H1 (cell line): Measurements from ENCODE around the gene TECPR2. TPM values are rescaled to one million over a fixed set of nuclear protein-coding genes. Genes with fewer than 3 reads are reported as not detected.
A peak's percentile ranks its signal among the peaks of the same experiment; 100 is the strongest.

Experiments
- CTCF ChIA-PET: fragments of 300-600 bp; sonication (Branson Sonifier 250); formaldehyde crosslinking; loops from one replicate; lab custom pipeline; 2021; ENCODE audit not compliant: partially characterized antibody; lab: Charles Lee
- POLR2A ChIA-PET: fragments of 300-600 bp; sonication (Branson Sonifier 250); formaldehyde crosslinking; loops from one replicate; lab custom pipeline; 2021; ENCODE audit warnings: inconsistent platforms; ENCODE audit not compliant: partially characterized antibody; lab: Charles Lee
- DNase-seq, 2 experiments: peaks; one replicate each; pipeline versions ENCODE4 v3.0.0 to v3.0.0-alpha.2; 2010 to 2022; ENCODE audit warnings: low spot score in 2 of 2, low read depth in 1 of 2, mixed read lengths in 1 of 2
- FAIRE-seq: peaks from 2 replicates; lab custom pipeline; 2011; peaks lifted over from hg19 to GRCh38; lab: Jason Lieb, UNC
- H2AFZ ChIP-seq: 2 replicates; pipeline ENCODE4 v1.8.1; 2012; ENCODE audit warnings: low read length, inconsistent platforms
- H2AK5ac ChIP-seq: 2 replicates; pipeline ENCODE4 v1.6.1; 2013; ENCODE audit warnings: low read depth, low read length
- H2BK120ac ChIP-seq: replicated peaks from 2 replicates; pipeline ENCODE3; 2013; ENCODE audit warnings: low read depth, low read length, inconsistent platforms
- H2BK12ac ChIP-seq: 2 replicates; pipeline ENCODE4 v1.6.1; 2013; ENCODE audit warnings: low read depth, low read length
- H2BK15ac ChIP-seq: 2 replicates; pipeline ENCODE4 v1.6.1; 2013; ENCODE audit warnings: low read length
- H2BK20ac ChIP-seq: 2 replicates; pipeline ENCODE4 v1.6.1; 2013; ENCODE audit warnings: low read length
- H2BK5ac ChIP-seq: 2 replicates; pipeline ENCODE4 v1.6.1; 2013; ENCODE audit warnings: low read depth, low read length
- H3K14ac ChIP-seq: 2 replicates; pipeline ENCODE4 v1.6.1; 2013; ENCODE audit warnings: inconsistent platforms; ENCODE audit not compliant: insufficient read length
- H3K18ac ChIP-seq: 2 replicates; pipeline ENCODE4 v1.6.1; 2013; ENCODE audit warnings: low read length; ENCODE audit errors: extremely low read depth
- H3K23ac ChIP-seq: 2 replicates; pipeline ENCODE4 v1.6.1; 2013; ENCODE audit warnings: inconsistent platforms; ENCODE audit not compliant: insufficient read length
- H3K23me2 ChIP-seq: 2 replicates; pipeline ENCODE4 v1.6.1; 2013; ENCODE audit warnings: low read depth, low read length
- H3K27ac ChIP-seq: 2 replicates; pipeline ENCODE4 v1.6.1; 2011; ENCODE audit warnings: low read depth, low read length, inconsistent platforms
- H3K27me3 ChIP-seq, 4 experiments: replicated peaks in 1 of 4; 1 replicate in 1 of 4; 2 replicates in 3 of 4; pipeline versions ENCODE4 v1.6.1 to v1.8.1; 2011 to 2013; ENCODE audit warnings: low read length in 3 of 4, mild to moderate bottlenecking in 3 of 4, inconsistent platforms in 2 of 4, mixed read lengths in 2 of 4, moderate library complexity in 1 of 4; ENCODE audit not compliant: control insufficient read depth in 3 of 4, insufficient read depth in 3 of 4; ENCODE audit errors: extremely low read depth in 1 of 4
- H3K36me3 ChIP-seq, 4 experiments: 2 replicates each; pipeline versions ENCODE4 v1.6.1 to v1.8.1; 2011 to 2013; ENCODE audit warnings: mild to moderate bottlenecking in 4 of 4, low read length in 3 of 4, moderate library complexity in 2 of 4, control low read depth in 1 of 4, inconsistent platforms in 1 of 4; ENCODE audit not compliant: insufficient read depth in 4 of 4, control insufficient read depth in 2 of 4
- H3K4ac ChIP-seq: replicated peaks from 2 replicates; pipeline ENCODE3; 2013; ENCODE audit warnings: low read length, low read depth, mixed read lengths, inconsistent platforms; ENCODE audit not compliant: insufficient read length
- H3K4me1 ChIP-seq, 4 experiments: replicated peaks in 1 of 4; 1 replicate in 1 of 4; 2 replicates in 3 of 4; pipeline versions ENCODE4 v1.6.1 to v1.8.1; 2011 to 2013; ENCODE audit warnings: low read length in 3 of 4, inconsistent platforms in 2 of 4, mixed read lengths in 1 of 4; ENCODE audit not compliant: insufficient read depth in 4 of 4, control insufficient read depth in 3 of 4
- H3K4me2 ChIP-seq, 2 experiments: 2 replicates each; pipeline versions ENCODE4 v1.6.1 to v1.8.1; 2011 to 2013; ENCODE audit warnings: low read depth in 2 of 2, low read length in 2 of 2, control low read depth in 1 of 2, inconsistent platforms in 1 of 2, mild to moderate bottlenecking in 1 of 2; ENCODE audit not compliant: insufficient read depth in 1 of 2
- H3K4me3 ChIP-seq, 4 experiments: fragments of 200-600, 300-600 bp in 1 of 4; sonication (generic), shearing (Covaris generic), sonication (Bioruptor Twin) in 1 of 4; 2 replicates each; pipeline versions ENCODE4 v1.5.1 to v1.8.1; 2011 to 2016; ENCODE audit warnings: low read length in 4 of 4, low read depth in 3 of 4, control low read depth in 2 of 4, inconsistent platforms in 2 of 4, mild to moderate bottlenecking in 2 of 4, mixed read lengths in 1 of 4, moderate library complexity in 1 of 4; ENCODE audit not compliant: insufficient read depth in 2 of 4; ENCODE audit errors: extremely low read depth in 1 of 4
- H3K56ac ChIP-seq: replicated peaks from 2 replicates; pipeline ENCODE3; 2013; ENCODE audit warnings: low read depth, mild to moderate bottlenecking, mixed read lengths, low read length, inconsistent platforms; ENCODE audit not compliant: insufficient read length
- H3K79me1 ChIP-seq: 2 replicates; pipeline ENCODE4 v1.6.1; 2013; ENCODE audit warnings: low read depth, low read length, control low read depth
- H3K79me2 ChIP-seq, 2 experiments: 2 replicates each; pipeline versions ENCODE4 v1.6.1 to v1.8.1; 2012 to 2013; ENCODE audit warnings: low read length in 2 of 2, mild to moderate bottlenecking in 2 of 2, inconsistent platforms in 1 of 2; ENCODE audit not compliant: insufficient read depth in 2 of 2, control insufficient read depth in 1 of 2
- H3K9ac ChIP-seq, 4 experiments: replicated peaks in 1 of 4; 1 replicate in 1 of 4; 2 replicates in 3 of 4; pipeline versions ENCODE4 v1.6.1 to v1.8.1; 2011 to 2013; ENCODE audit warnings: low read depth in 3 of 4, low read length in 3 of 4, control low read depth in 2 of 4, mild to moderate bottlenecking in 2 of 4, moderate library complexity in 2 of 4, inconsistent platforms in 1 of 4; ENCODE audit errors: extremely low read depth in 1 of 4
- H3K9me3 ChIP-seq, 2 experiments: 2 replicates each; pipeline versions ENCODE4 v1.6.1 to v1.8.1; 2012 to 2013; ENCODE audit warnings: mild to moderate bottlenecking in 2 of 2, moderate library complexity in 2 of 2, control low read depth in 1 of 2, inconsistent platforms in 1 of 2, low read depth in 1 of 2, low read length in 1 of 2, mixed read lengths in 1 of 2; ENCODE audit not compliant: insufficient read depth in 2 of 2
- H4K20me1 ChIP-seq, 2 experiments: replicated peaks in 1 of 2; 2 replicates each; pipeline versions ENCODE3 to v1.8.1; 2011 to 2013; ENCODE audit warnings: inconsistent platforms in 2 of 2, low read length in 2 of 2, mild to moderate bottlenecking in 1 of 2; ENCODE audit not compliant: insufficient read depth in 2 of 2, control insufficient read depth in 1 of 2
- H4K5ac ChIP-seq: 2 replicates; pipeline ENCODE4 v1.6.1; 2013; ENCODE audit warnings: low read length, low read depth, mixed read lengths, inconsistent platforms; ENCODE audit not compliant: insufficient read length
- H4K8ac ChIP-seq: 2 replicates; pipeline ENCODE4 v1.8.0; 2013; ENCODE audit warnings: mild to moderate bottlenecking, moderate library complexity, low read length, inconsistent platforms; ENCODE audit not compliant: insufficient read depth; ENCODE audit errors: extremely low read depth
- H4K91ac ChIP-seq: replicated peaks from 2 replicates; pipeline ENCODE3; 2013; ENCODE audit warnings: low read length, mixed read lengths, inconsistent platforms; ENCODE audit not compliant: insufficient read length
- ASH2L ChIP-seq: fragments of 200-600, 300-600 bp; sonication (generic); IDR thresholded peaks from one replicate; pipeline ENCODE4 v1.7.1; 2017; ENCODE audit warnings: low read length
- CEBPB ChIP-seq: IDR thresholded peaks from 2 replicates; pipeline ENCODE4 v1.6.1; 2012; ENCODE audit warnings: low read depth, low read length
- EZH2 ChIP-seq: fragments of 200-600 bp; sonication (generic); IDR thresholded peaks from 2 replicates; pipeline ENCODE4 v1.7.1; 2012; ENCODE audit warnings: low read depth, mild to moderate bottlenecking, moderate library complexity, low read length, inconsistent platforms; ENCODE audit not compliant: severe bottlenecking
- POLR2A ChIP-seq, 2 experiments: IDR thresholded peaks; 1 replicate in 1 of 2; 2 replicates in 1 of 2; pipeline ENCODE4 v1.6.1; 2011; ENCODE audit warnings: low read depth in 2 of 2, low read length in 2 of 2, mild to moderate bottlenecking in 2 of 2; ENCODE audit errors: control extremely low read depth in 1 of 2
- TAF1 ChIP-seq: IDR thresholded peaks from 2 replicates; pipeline ENCODE4 v1.6.1; 2011; ENCODE audit warnings: mild to moderate bottlenecking, low read depth, low read length
- TCF12 ChIP-seq: IDR thresholded peaks from 2 replicates; pipeline ENCODE4 v1.6.1; 2011; ENCODE audit warnings: low read depth, mild to moderate bottlenecking, low read length
- WGBS, 2 experiments: shearing (Covaris generic) in 1 of 2; methylation state at CpG; one replicate each; pipeline versions ENCODE4 v1.1.6 to v1.1.7; 2013 to 2015; ENCODE audit warnings: low lambda C conversion rate in 2 of 2, mixed read lengths in 2 of 2, inconsistent platforms in 1 of 2, low coverage in 1 of 2, missing lambda C conversion rate in 1 of 2; ENCODE audit not compliant: insufficient replicate concordance in 2 of 2, insufficient coverage in 1 of 2, insufficient read length in 1 of 2; ENCODE audit errors: extremely low coverage in 1 of 2, missing lambda C conversion rate in 1 of 2; 5-methylcytosine and 5-hydroxymethylcytosine counted together
- polyA plus RNA-seq, 7 experiments: library from polyadenylated mRNA; depleted of rRNA in 3 of 7; stranded (reverse) in 5 of 7; unstranded in 2 of 7; fragments of >200 nt in 5 of 7; fragments of 200-250 nt in 2 of 7; gene quantifications; 1 replicate in 5 of 7; 2 replicates in 1 of 7; 4 replicates in 1 of 7; pipeline versions ENCODE4 v1.2.1 to v1.2.3, GENCODE V29; 2011 to 2013; ENCODE audit warnings: missing spikeins in 2 of 7, mixed read lengths in 2 of 7
- total RNA-seq: library from RNA; stranded (reverse); fragmentation: NEBNext Ultra II Directional; extraction: Animal tissue kit (Norgen Biotek cat#: 25700); gene quantifications from 2 replicates; pipeline ENCODE4 v1.2.1, GENCODE V29; 2021
- TF ChIP-seq, protein P1 (sequence below): IDR thresholded peaks from 2 replicates; pipeline ENCODE4 v1.6.1; 2012; ENCODE audit warnings: inconsistent platforms

Gene TECPR2
- total and polyA plus RNA-seq, 2 of the 8 experiments (the other 6 are each of a cell fraction or from before 2014, with no cell fraction given): 6.8 to 19.4 TPM

DNA sequence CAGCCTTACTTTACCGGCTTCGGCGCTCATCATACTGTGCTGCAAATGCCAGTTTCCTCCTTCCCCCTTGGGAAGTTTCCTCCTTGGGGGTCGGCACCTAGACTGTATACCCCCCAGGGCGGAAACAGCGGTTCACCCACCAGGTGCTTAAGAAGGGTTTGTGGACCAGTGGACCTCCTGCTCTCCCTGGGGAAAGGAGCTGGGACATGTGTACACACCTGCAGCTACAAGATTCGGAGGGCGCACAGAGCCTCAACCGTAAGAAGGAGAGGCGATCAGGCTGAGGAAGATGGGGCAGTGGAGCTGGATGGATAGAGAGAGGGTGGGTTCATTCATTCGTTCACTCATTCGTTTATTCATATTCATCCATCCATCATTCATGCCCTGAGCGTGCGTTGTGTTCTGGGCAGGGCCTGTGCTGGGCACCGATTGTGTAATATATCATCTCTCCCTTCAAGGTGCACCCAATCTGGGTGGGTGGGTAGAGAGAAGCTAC lies 43.9 kb upstream of the TECPR2 start:
- Histone ChIP-seq H3K4me1 (peaks cover 1 to 9% (median 4%) of the 10 kb centered on the region in 4 experiments; a peak in 4 of 7 replicates), H3K23me2 (peaks cover 19% of the 10 kb centered on the region), H3K14ac (no peak overlapping the region), H3K27me3 (peaks cover 0 to 12% (median 11%) of the 10 kb centered on the region in 4 experiments; a peak in 5 of 7 replicates), H3K18ac (no peak overlapping the region), H3K56ac (no peak overlapping the region), H2AK5ac (no peak overlapping the region; the same call in 1 of the 2 replicates), H4K20me1 (no peaks in the 10 kb centered on the region), H2BK15ac (0 out of 2 replicates have a peak overlapping the region, but pooled peaks have one; percentile 92), H3K4ac (no peak overlapping the region), H3K4me2 (peak overlapping the region; percentile 72 to 88), H3K79me1 (no peaks in the 10 kb centered on the region; the same call in 1 of the 2 replicates), H2BK20ac (peak overlapping the region; percentile 16; the same call in 1 of the 2 replicates), H3K4me3 (peak overlapping the region; percentile 78 to 97 (median 86); a peak in 7 of 8 replicates), H2BK120ac (no peak overlapping the region), H3K9ac (peak overlapping the region in 2 of 4 experiments; percentile 46 to 63; a peak in 2 of 7 replicates), H4K5ac (peak overlapping the region; percentile 5), H3K79me2 (no peaks in the 10 kb centered on the region; a peak in 1 of 4 replicates), H3K9me3 (no peaks in the 10 kb centered on the region), H2BK12ac (peak overlapping the region; percentile 60; the same call in 1 of the 2 replicates), H3K36me3 (no peaks in the 10 kb centered on the region), H4K91ac (peak overlapping the region; percentile 0), H2AFZ (peak overlapping the region; percentile 83), H3K23ac (no peak overlapping the region), H2BK5ac (no peak overlapping the region; the same call in 1 of the 2 replicates), H4K8ac (0 out of 2 replicates have a peak overlapping the region, but pooled peaks have one; percentile 75), H3K27ac (no peak overlapping the region)
- 79% methylated on average over 15 of the region's 15 CpGs; no CpG with 5 or more reads in 1 of the 2 experiments for WGBS, 2 experiments
- POLR2A ChIA-PET: interaction anchor here (1.3 to 2.7 kb wide), 4 partner anchors 11 to 255 kb away, joined by 3 to 14 read pairs (median 4); partner anchors contain the start of gene MOK
- DNase-seq (no peak), FAIRE-seq (no peak)
- no peak for TF ChIP-seq POLR2A (IDR thresholded peaks at IDR 0.05; ENCODE audit: control extremely low read depth in 1 of 2, low read depth in 2 of 2, low read length in 2 of 2)
- peak; percentile 55; the same call in 1 of the 2 replicates for TF ChIP-seq CEBPB
- TF ChIP-seq TAF1: no peak
- no peak for TF ChIP-seq TCF12
- TF ChIP-seq ASH2L: no peak
- no peak for TF ChIP-seq EZH2
- TF ChIP-seq, protein P1, sequence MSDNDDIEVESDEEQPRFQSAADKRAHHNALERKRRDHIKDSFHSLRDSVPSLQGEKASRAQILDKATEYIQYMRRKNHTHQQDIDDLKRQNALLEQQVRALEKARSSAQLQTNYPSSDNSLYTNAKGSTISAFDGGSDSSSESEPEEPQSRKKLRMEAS: no peak
- CTCF ChIA-PET: interaction anchor here (0.6 to 6.8 kb wide), 8 partner anchors 10 to 269 kb away, joined by 3 to 44 read pairs (median 4); no protein-coding TSS in a partner anchor
